ENCODE results near the gene CPZ. TPM values are rescaled to one million over a fixed set of nuclear protein-coding genes. Genes with fewer than 3 reads are reported as not detected.

CPZ gene
- total RNA-seq, 2 donors from 2014 or later: not detected

DNA sequence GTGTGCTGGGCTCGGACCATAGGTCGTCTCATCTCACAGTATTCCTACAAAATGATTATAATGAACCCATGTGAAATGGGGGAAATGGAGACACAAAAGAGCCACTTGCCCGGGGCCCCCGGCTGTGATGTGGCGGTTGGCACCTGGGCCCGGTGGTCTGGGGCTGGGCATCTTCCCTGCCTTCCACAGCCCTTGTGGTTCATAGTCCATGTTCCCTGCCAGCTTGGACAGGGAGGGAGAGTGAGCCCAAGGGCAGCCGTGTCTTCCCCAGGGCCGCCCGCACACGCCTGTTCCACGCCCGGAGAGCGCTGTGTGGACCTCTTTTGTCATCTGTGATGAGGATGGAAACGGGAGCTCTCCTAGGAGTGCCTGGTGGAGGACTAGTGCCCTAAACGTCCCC is 5.2 kb downstream of the CPZ start:
- Mint-ChIP-seq H3K4me1 (ENCODE audit: low read depth) (no peaks in the 10 kb centered on the region), H3K27ac (no peak overlapping the region), H3K4me3 (no peak overlapping the region), H3K36me3 (ENCODE audit: insufficient read depth in 2 of 2) (no peaks in the 10 kb centered on the region), H3K9me3 (no peaks in the 10 kb centered on the region), H3K27me3 (ENCODE audit: low read depth) (peaks cover 10% of the 10 kb centered on the region)
- no peak for ATAC-seq (replicated peaks in 1 of 2)
- no peak for DNase-seq

DNA sequence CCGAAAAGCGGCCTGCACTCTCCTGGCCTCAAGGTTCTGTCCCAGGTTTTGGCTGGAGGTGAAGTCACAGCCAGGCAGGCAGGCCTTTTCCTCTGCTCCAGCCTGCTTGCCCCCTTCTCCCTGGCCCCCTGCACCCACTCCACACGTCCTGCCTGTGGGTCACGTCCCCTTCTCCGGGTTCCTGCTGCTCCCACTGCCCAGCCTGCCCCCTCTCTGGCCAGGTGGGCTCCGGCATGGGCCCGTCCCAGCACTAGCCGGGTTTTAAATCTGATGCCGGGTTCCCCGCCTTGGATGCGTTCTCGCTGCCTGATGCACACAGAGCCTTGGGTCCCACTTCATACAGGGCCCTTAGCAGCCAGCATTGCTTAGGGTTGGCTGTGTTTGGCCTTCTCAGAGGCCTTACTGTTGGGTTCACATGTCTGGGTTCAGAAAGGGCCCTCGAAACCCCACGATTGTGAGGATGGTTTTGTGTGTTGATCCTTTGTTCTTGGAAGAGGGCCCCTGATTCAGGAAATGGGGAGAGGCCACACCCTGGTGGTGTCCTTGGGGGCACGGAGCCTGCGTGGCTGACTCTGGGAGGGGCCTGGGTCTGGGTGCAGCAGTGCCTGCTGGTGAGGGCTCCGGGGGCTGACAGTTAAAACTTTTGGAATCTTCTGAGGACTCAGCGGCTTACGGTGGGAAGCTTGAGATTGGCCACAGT is 6.0 kb downstream of the CPZ start:
- no peak for DNase-seq
- Mint-ChIP-seq H3K36me3 (ENCODE audit: insufficient read depth in 2 of 2) (no peaks in the 10 kb centered on the region), H3K9me3 (no peaks in the 10 kb centered on the region), H3K27me3 (ENCODE audit: low read depth) (peaks cover 10% of the 10 kb centered on the region), H3K27ac (no peak overlapping the region), H3K4me1 (ENCODE audit: low read depth) (no peaks in the 10 kb centered on the region), H3K4me3 (no peak overlapping the region)
- no peak for ATAC-seq (replicated peaks in 1 of 2)

DNA sequence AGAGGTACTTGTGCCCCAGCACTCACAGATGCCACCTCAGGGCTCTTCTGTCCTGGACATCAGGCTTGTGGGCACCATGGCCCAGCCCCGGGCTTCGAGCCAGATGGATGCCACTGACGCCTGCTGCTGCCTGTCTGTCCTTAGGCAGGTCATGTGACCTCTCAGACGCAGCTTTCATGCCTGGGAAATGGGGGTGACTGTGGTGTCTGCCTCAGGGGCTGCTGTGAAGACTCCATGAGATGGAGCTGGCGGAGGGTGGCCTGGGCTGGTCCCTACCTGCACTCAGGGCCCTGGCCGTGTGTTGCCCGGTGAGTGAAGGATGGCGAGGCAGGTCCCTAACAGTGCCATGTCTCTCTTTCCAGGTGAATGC is 6.5 kb downstream of the CPZ start:
- no peaks in the 10 kb centered on the region for H3K36me3 Mint-ChIP-seq (ENCODE audit: insufficient read depth in 2 of 2)
- no peaks in the 10 kb centered on the region for H3K9me3 Mint-ChIP-seq
- H3K27me3 Mint-ChIP-seq (ENCODE audit: low read depth): peaks cover 6% of the 10 kb centered on the region
- ATAC-seq (replicated peaks in 1 of 2) (no peak), DNase-seq (no peak)
- no peak overlapping the region for H3K27ac Mint-ChIP-seq
- H3K4me1 Mint-ChIP-seq (ENCODE audit: low read depth): no peaks in the 10 kb centered on the region
- no peak overlapping the region for H3K4me3 Mint-ChIP-seq

DNA sequence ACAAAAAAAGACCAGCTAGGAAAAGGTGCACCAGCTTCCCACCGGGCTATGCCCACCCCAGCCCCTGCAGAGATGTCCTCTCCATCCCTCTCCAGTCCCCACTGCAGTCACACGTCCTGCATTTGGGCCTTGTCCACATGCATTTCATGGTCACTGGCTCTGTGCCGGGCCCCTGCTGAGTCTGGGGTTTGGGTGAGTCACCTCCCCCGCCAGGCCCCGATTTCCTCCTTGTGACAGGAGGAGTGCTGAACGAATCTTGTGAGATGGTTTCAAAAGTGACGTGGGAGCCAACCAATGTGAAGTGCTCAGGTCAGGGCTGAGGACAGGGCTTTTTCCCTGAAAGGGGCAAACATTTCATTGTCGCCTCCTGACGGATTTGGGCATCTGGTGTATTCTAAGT is 7.1 kb downstream of the CPZ start:
- Mint-ChIP-seq H3K4me3 (no peak overlapping the region), H3K27me3 (ENCODE audit: low read depth) (peaks cover under 1% of the 10 kb centered on the region), H3K36me3 (ENCODE audit: insufficient read depth in 2 of 2) (no peaks in the 10 kb centered on the region), H3K27ac (no peak overlapping the region), H3K9me3 (no peaks in the 10 kb centered on the region), H3K4me1 (ENCODE audit: low read depth) (no peaks in the 10 kb centered on the region)
- no peak for DNase-seq
- ATAC-seq (replicated peaks in 1 of 2): no peak

DNA sequence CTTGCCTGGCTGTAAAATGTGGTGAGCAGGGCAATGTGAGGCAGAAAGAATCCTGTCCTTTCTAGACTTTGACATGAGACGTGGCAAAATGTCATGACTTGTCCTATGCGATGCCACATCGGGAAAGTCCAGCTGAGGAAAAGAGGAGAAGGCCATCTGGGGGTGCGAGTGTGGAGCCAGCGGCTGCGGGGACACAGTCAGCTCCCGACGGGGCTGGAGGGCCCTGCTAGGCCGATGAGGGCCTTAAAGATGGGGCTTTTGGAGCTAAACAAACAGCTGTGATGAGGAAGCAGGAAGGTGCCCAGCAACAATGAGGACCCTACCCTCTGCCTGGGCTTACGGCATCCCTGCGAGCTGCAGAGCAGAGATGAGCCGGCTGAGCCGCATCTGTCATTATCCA is 7.7 kb downstream of the CPZ start:
- Mint-ChIP-seq H3K9me3 (no peaks in the 10 kb centered on the region), H3K36me3 (ENCODE audit: insufficient read depth in 2 of 2) (no peaks in the 10 kb centered on the region), H3K27ac (no peak overlapping the region), H3K4me1 (ENCODE audit: low read depth) (no peaks in the 10 kb centered on the region), H3K4me3 (no peak overlapping the region), H3K27me3 (ENCODE audit: low read depth) (no peaks in the 10 kb centered on the region)
- DNase-seq (no peak), ATAC-seq (replicated peaks in 1 of 2) (no peak)

DNA sequence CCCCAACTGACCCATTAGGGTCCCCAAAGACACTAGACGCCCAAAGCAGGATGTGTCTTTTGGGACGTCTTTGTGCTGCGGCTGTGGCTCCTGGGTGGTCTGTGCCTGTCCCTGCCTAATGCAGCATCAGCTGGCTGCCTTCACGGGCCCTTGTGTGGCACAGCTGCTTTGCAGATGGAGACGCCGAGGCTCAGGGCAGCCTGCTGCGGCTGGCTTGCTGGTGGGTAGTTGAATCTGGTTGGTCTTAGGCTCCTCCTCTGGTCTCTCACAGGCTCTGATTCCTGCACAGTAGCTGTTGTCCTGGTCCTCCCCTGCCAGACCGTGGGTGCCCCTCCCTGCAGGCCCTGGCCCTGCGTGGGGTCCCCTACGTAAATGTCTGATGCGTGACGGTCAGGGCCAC is 8.1 kb downstream of the CPZ start:
- DNase-seq (no peak), ATAC-seq (replicated peaks in 1 of 2) (no peak)
- Mint-ChIP-seq H3K27me3 (ENCODE audit: low read depth) (no peaks in the 10 kb centered on the region), H3K4me3 (no peak overlapping the region), H3K27ac (no peak overlapping the region), H3K36me3 (ENCODE audit: insufficient read depth in 2 of 2) (no peaks in the 10 kb centered on the region), H3K4me1 (ENCODE audit: low read depth) (no peaks in the 10 kb centered on the region), H3K9me3 (no peaks in the 10 kb centered on the region)

DNA sequence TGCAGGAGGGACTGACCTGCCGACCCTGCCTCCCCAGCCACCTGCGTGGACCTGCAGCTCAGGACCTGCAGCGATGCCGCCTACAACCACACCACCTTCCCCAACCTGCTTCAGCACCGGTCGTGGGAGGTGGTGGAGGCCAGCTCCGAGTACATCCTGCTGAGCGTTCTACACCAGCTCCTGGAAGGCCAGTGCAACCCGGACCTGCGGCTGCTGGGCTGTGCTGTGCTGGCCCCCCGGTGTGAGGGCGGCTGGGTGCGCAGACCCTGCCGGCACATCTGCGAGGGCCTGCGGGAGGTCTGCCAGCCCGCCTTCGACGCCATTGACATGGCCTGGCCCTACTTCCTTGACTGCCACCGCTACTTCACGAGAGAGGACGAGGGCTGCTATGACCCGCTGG is 8.5 kb downstream of the CPZ start:
- Mint-ChIP-seq H3K4me1 (ENCODE audit: low read depth) (no peaks in the 10 kb centered on the region), H3K27ac (no peak overlapping the region), H3K4me3 (no peak overlapping the region), H3K36me3 (ENCODE audit: insufficient read depth in 2 of 2) (no peaks in the 10 kb centered on the region), H3K27me3 (ENCODE audit: low read depth) (no peaks in the 10 kb centered on the region), H3K9me3 (no peaks in the 10 kb centered on the region)
- ATAC-seq (replicated peaks in 1 of 2) (no peak), DNase-seq (no peak)

DNA sequence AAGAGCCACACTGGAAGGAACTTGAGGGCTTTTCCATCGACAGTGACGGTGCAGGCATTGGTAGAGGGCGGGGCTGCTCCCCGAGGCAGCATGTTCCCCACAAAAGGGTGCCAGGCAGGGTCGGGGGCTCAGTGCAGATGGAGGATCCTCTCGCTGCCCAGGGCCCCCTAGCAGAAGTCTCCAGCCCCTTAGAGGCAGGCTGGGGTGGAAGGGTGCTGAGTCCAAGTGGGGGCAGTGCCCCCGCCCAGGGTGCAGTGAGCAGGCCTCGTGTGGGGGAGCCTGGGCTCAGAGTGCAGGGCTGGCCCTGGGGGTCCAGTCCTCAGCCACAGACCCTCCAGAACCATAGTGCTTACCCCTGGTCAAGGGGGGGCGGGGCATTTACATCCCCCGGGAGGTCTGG is 9.0 kb downstream of the CPZ start:
- H3K4me3 Mint-ChIP-seq: no peak overlapping the region
- DNase-seq (no peak), ATAC-seq (replicated peaks in 1 of 2) (no peak)
- H3K27ac Mint-ChIP-seq: no peak overlapping the region
- H3K27me3 Mint-ChIP-seq (ENCODE audit: low read depth): no peaks in the 10 kb centered on the region
- H3K9me3 Mint-ChIP-seq: no peaks in the 10 kb centered on the region
- no peaks in the 10 kb centered on the region for H3K4me1 Mint-ChIP-seq (ENCODE audit: low read depth)
- no peaks in the 10 kb centered on the region for H3K36me3 Mint-ChIP-seq (ENCODE audit: insufficient read depth in 2 of 2)

DNA sequence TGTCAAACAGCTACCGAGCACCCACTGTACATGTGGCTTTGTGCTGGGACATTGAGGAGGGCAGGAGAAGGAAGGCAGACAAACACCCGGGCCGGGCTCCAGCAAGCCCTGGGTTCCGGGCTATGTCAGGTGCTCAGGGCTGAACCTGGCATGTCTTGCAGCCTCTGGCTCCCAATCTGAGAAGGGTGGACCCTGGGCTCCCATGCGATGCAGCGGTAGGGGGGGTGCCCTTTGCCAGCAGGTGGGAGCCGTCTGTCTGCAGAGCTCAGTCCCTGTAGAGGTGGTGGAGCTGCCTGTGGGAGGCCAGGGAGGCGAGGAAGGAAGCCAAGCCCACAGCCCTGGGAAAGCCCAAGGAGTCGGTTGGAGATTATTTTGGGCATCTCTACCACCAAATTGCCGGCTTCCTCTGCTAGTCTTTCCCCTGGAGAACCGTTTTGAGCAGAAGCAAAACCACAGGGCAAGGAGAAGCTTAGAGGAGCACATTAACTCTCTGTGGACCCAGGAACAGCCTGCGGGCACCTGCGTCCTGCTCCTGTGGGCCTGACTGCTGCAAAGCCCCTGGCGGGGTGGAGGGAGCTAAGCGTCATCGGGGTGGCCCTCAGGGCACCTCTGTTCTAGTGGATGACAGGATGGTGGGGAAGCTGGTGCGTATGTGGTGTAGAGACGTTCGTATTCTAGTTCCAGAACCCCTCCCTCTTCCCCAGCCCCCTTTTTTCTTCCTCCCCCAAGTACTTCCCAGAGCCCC is 10.3 kb downstream of the CPZ start:
- DNase-seq (no peak), ATAC-seq (replicated peaks in 1 of 2) (no peak)
- H3K4me1 Mint-ChIP-seq (ENCODE audit: low read depth): no peaks in the 10 kb centered on the region
- H3K27ac Mint-ChIP-seq: no peak overlapping the region
- H3K27me3 Mint-ChIP-seq (ENCODE audit: low read depth): no peaks in the 10 kb centered on the region
- no peak overlapping the region for H3K4me3 Mint-ChIP-seq
- H3K36me3 Mint-ChIP-seq (ENCODE audit: insufficient read depth in 2 of 2): no peaks in the 10 kb centered on the region
- no peaks in the 10 kb centered on the region for H3K9me3 Mint-ChIP-seq

DNA sequence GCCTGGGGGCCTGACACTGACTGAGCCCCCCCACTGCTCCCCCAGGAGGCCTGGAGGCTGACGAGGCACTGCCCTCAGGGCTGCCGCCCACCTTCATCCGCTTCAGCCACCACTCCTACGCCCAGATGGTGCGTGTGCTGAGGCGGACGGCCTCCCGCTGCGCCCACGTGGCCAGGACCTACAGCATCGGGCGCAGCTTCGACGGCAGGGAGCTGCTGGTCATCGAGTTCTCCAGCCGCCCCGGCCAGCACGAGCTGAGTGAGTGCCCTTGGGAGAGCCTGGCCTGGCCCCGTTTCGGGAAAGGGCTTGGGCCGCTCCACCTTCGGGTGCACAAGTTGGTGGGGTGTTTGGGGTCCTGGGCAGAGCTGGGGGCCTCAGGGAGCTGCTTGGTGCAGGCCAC is 11.4 kb downstream of the CPZ start:
- no peaks in the 10 kb centered on the region for H3K9me3 Mint-ChIP-seq
- no peak overlapping the region for H3K4me3 Mint-ChIP-seq
- no peaks in the 10 kb centered on the region for H3K4me1 Mint-ChIP-seq (ENCODE audit: low read depth)
- H3K27ac Mint-ChIP-seq: no peak overlapping the region
- H3K27me3 Mint-ChIP-seq (ENCODE audit: low read depth): no peaks in the 10 kb centered on the region
- no peaks in the 10 kb centered on the region for H3K36me3 Mint-ChIP-seq (ENCODE audit: insufficient read depth in 2 of 2)
- no peak for ATAC-seq (replicated peaks in 1 of 2)
- no peak for DNase-seq

DNA sequence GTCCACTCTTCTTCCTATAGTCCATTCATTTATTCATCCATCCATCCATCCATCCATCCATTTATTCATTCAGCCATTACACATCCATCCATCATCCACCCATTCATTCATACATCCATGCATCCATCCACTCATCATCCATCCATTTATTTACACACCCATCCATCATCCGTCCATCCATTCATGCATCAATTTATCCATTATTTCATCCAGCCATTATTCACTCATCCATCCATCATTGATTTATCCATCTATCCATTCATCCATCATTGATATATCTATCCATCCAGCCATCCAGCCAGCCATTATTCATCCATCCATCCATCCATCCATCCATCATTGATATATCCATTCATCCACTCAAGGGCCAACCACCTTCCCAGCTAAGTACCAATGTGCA is 12.7 kb downstream of the CPZ start:
- ATAC-seq (replicated peaks in 1 of 2) (no peak), DNase-seq (no peak)
- no peak overlapping the region for H3K27ac Mint-ChIP-seq
- no peaks in the 10 kb centered on the region for H3K36me3 Mint-ChIP-seq (ENCODE audit: insufficient read depth in 2 of 2)
- no peaks in the 10 kb centered on the region for H3K4me1 Mint-ChIP-seq (ENCODE audit: low read depth)
- no peaks in the 10 kb centered on the region for H3K27me3 Mint-ChIP-seq (ENCODE audit: low read depth)
- H3K4me3 Mint-ChIP-seq: no peak overlapping the region
- H3K9me3 Mint-ChIP-seq: no peaks in the 10 kb centered on the region

DNA sequence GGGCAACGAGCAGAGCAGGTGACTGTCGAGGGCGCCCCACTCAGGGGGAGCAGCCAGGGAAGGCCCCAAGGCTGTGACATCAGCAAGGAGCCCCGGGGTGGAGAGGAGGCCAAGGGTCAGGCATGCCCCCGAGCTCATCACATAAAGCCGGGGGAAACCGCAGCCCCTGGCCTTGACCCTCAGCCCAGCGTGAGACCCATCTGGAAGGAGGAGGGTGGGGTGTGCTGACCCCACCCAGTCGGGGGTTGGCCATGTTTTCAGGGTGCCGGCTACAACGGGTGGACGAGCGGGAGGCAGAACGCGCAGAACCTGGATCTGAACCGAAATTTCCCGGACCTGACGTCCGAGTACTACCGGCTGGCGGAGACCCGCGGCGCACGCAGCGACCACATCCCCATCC is 13.9 kb downstream of the CPZ start:
- no peak for DNase-seq

DNA sequence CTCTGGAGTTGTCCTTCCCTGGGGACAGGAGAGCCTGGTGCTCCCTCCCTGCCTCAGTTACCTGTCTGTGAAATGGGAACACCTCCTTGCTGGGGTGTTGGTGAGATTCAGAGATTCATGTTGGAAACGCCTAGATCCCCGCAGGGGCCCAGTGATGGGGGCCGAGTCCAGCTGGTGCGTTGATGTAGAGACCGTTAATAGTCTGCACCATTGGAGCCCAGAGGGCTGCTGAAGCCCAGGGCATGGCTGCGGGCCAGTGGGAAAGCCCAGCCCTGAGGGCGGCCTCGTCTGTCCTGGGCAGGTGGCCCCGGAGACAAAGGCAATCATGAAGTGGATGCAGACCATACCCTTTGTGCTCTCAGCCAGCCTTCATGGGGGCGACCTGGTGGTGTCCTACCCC is 14.4 kb downstream of the CPZ start:
- Mint-ChIP-seq H3K27ac (no peak overlapping the region), H3K27me3 (ENCODE audit: low read depth) (no peaks in the 10 kb centered on the region), H3K9me3 (no peaks in the 10 kb centered on the region), H3K4me1 (ENCODE audit: low read depth) (no peaks in the 10 kb centered on the region), H3K4me3 (no peak overlapping the region), H3K36me3 (ENCODE audit: insufficient read depth in 2 of 2) (no peaks in the 10 kb centered on the region)
- no peak for ATAC-seq (replicated peaks in 1 of 2)
- no peak for DNase-seq

More for the DNA sequence above, 13.9 kb downstream of the CPZ start:
- Mint-ChIP-seq H3K27me3 (ENCODE audit: low read depth) (no peaks in the 10 kb centered on the region), H3K9me3 (no peaks in the 10 kb centered on the region), H3K27ac (no peak overlapping the region), H3K4me3 (no peak overlapping the region), H3K4me1 (ENCODE audit: low read depth) (no peaks in the 10 kb centered on the region), H3K36me3 (ENCODE audit: insufficient read depth in 2 of 2) (no peaks in the 10 kb centered on the region)
- ATAC-seq (replicated peaks in 1 of 2): no peak
